Astrocyte of the spinal cord (primary cell): ENCODE data around the gene COMMD7.
"Not testable (repeated sequence)": the region's sequence is repeated elsewhere in the genome, so short reads cannot be mapped to it uniquely, and the experiment has no call there.

ENCODE experiments used
- DNase-seq: peaks from one replicate; pipeline ENCODE4 v3.0.0; 2011; ENCODE audit warnings: low read depth, low spot score
- H3K4me3 ChIP-seq: 2 replicates; pipeline ENCODE4 v1.5.1; 2011; ENCODE audit warnings: low read depth, mild to moderate bottlenecking, low read length, moderate library complexity
- CTCF ChIP-seq: IDR thresholded peaks from 2 replicates; pipeline ENCODE4 v1.5.1; 2012; ENCODE audit warnings: low read depth, mild to moderate bottlenecking, low read length, inconsistent platforms
- in situ Hi-C: cut with HindIII; loops from 2 replicates; pipeline ENCODE4 v1.10.0; 2017; ENCODE audit warnings: low sequenced_read_pairs

Gene COMMD7

GRCh38 chr20:32742322-32743236, 688 bp downstream of the COMMD7 start:
- no peak for TF ChIP-seq CTCF
- in situ Hi-C loops: no loop called here
- H3K4me3 ChIP-seq: peak overlapping the region; percentile 75
- no peak for DNase-seq

- no peak overlapping the region for H3K4me3 ChIP-seq
- in situ Hi-C loops: no loop called here
- no peak for DNase-seq
- TF ChIP-seq CTCF: no peak
Measured at GRCh38 chr20:32741151-32741550, 2.1 kb downstream of the COMMD7 start.

GRCh38 chr20:32737371-32738223, 5.7 kb downstream of the COMMD7 start:
- in situ Hi-C loops: no loop called here
- DNase-seq: peak; percentile 91
- H3K4me3 ChIP-seq: no peak overlapping the region
- no peak for TF ChIP-seq CTCF

GRCh38 chr20:32731882-32732266, 11.4 kb downstream of the COMMD7 start:
- TF ChIP-seq CTCF: no peak
- no peak for DNase-seq
- in situ Hi-C loops: no loop called here
- H3K4me3 ChIP-seq: no peak overlapping the region

GRCh38 chr20:32729334-32729733, 13.9 kb downstream of the COMMD7 start:
- H3K4me3 ChIP-seq, in situ Hi-C loops, DNase-seq: not testable (repeated sequence)

- H3K4me3 ChIP-seq, DNase-seq, in situ Hi-C loops: not testable (repeated sequence)
Measured at GRCh38 chr20:32728435-32728834, 14.8 kb downstream of the COMMD7 start.

- DNase-seq: peak; percentile 93
- TF ChIP-seq CTCF: no peak
Measured at GRCh38 chr20:32727683-32728082, 15.6 kb downstream of the COMMD7 start.

More at GRCh38 chr20:32727683-32728082, 15.6 kb downstream of the COMMD7 start:
- H3K4me3 ChIP-seq: no peak overlapping the region
- in situ Hi-C loops: no loop called here
